ENCODE results near the gene SERPINA3. TPM values are rescaled to one million over a fixed set of nuclear protein-coding genes. Genes with fewer than 3 reads are reported as not detected.

SERPINA3 gene
- total and polyA plus RNA-seq, 2 of the 8 experiments (the other 6 are each of a cell fraction or from before 2014, with no cell fraction given) = not detected

DNA sequence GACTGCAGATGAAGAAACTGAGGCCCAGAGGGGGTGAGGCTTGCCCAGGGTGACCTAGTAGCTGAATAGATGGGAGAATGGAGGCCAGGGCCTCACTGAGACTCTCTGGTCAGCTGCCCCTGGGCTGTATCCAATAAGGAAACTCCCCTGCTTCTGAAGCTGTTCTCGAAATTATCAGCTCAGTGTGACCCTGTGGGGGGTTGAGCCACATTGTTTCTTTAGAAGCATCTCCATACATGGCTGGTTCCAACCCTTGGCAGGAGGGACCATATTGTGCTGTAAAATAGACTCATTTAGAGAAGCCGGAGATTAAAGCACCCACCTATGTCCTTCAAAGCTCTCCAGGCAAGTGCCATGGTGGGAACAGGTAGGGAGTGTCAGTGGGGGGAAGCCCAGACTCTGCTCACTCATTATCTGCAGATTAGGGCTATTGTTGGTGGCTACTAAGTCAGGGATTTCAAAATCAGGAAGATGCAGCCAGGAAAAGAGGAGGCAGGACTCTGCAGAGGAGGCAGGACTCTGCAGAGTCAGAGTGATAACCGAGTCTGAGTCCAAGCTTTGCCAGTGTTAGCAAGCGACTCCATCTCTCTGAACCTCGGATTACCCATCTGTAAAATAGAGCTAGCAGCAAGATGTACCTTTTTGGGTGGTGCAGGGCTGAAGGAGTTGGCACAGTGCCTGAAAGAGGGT is 27.5 kb upstream of the SERPINA3 start:
- no peaks in the 10 kb centered on the region for H3K36me3 ChIP-seq (ENCODE audit: control insufficient read depth in 2 of 4, insufficient read depth in 4 of 4, low read length in 3 of 4)
- no peak overlapping the region for H3K9ac ChIP-seq (replicated peaks in 1 of 4; ENCODE audit: extremely low read depth in 1 of 4, low read depth in 3 of 4, low read length in 3 of 4)
- FAIRE-seq (no peak), DNase-seq (ENCODE audit: low read depth in 1 of 2, low spot score in 2 of 2) (no peak)
- no peaks in the 10 kb centered on the region for H3K79me2 ChIP-seq (ENCODE audit: control insufficient read depth in 1 of 2, insufficient read depth in 2 of 2, low read length in 2 of 2)
- no peak overlapping the region for H2BK120ac ChIP-seq (replicated peaks; ENCODE audit: low read depth, low read length)
- no peak overlapping the region for H3K14ac ChIP-seq (ENCODE audit: insufficient read length)
- POLR2A ChIA-PET (ENCODE audit: partially characterized antibody) = no interaction called here
- no peak overlapping the region for H3K18ac ChIP-seq (ENCODE audit: extremely low read depth, low read length)
- no peak overlapping the region for H3K4me3 ChIP-seq (ENCODE audit: extremely low read depth in 1 of 4, insufficient read depth in 2 of 4, low read depth in 3 of 4, low read length in 4 of 4)
- no peak overlapping the region for H3K27ac ChIP-seq (ENCODE audit: low read depth, low read length)
- no peaks in the 10 kb centered on the region for H3K79me1 ChIP-seq (ENCODE audit: low read depth, low read length)
- CTCF ChIA-PET (ENCODE audit: partially characterized antibody) = interaction anchor here (0.5 to 2.4 kb wide), 9 partner anchors 9 to 152 kb away, joined by 3 to 13 read pairs (median 3); partner anchors contain the start of gene SERPINA4
- no peaks in the 10 kb centered on the region; a peak in 1 of 7 replicates for H3K27me3 ChIP-seq (replicated peaks in 1 of 4; ENCODE audit: control insufficient read depth in 3 of 4, extremely low read depth in 1 of 4, insufficient read depth in 3 of 4, low read length in 3 of 4)
- no peak overlapping the region for H2BK5ac ChIP-seq (ENCODE audit: low read depth, low read length)
- no peaks in the 10 kb centered on the region for H4K20me1 ChIP-seq (replicated peaks in 1 of 2; ENCODE audit: control insufficient read depth in 1 of 2, insufficient read depth in 2 of 2, low read length in 2 of 2)
- H2BK20ac ChIP-seq (ENCODE audit: low read length) = no peak overlapping the region
- no peak overlapping the region for H2BK12ac ChIP-seq (ENCODE audit: low read depth, low read length)
- H4K91ac ChIP-seq (replicated peaks; ENCODE audit: insufficient read length, low read length) = no peak overlapping the region
- no peak overlapping the region for H4K8ac ChIP-seq (ENCODE audit: extremely low read depth, insufficient read depth, low read length)
- H3K4ac ChIP-seq (replicated peaks; ENCODE audit: insufficient read length, low read depth, low read length) = no peak overlapping the region
- H2AFZ ChIP-seq (ENCODE audit: low read length) = no peak overlapping the region
- H4K5ac ChIP-seq (ENCODE audit: insufficient read length, low read depth, low read length) = no peak overlapping the region
- H3K4me1 ChIP-seq (replicated peaks in 1 of 4; ENCODE audit: control insufficient read depth in 3 of 4, insufficient read depth in 4 of 4, low read length in 3 of 4) = peaks cover 0 to 4% (median 1%) of the 10 kb centered on the region in 4 experiments; a peak in 1 of 7 replicates
- no peaks in the 10 kb centered on the region for H3K23me2 ChIP-seq (ENCODE audit: low read depth, low read length)
- H3K9me3 ChIP-seq (ENCODE audit: insufficient read depth in 2 of 2, low read depth in 1 of 2, low read length in 1 of 2) = peaks cover 4 to 7% of the 10 kb centered on the region in 2 experiments; a peak in 2 of 4 replicates
- H2AK5ac ChIP-seq (ENCODE audit: low read depth, low read length) = no peak overlapping the region
- WGBS, 2 experiments (ENCODE audit: extremely low coverage in 1 of 2, insufficient coverage in 1 of 2, insufficient read length in 1 of 2, insufficient replicate concordance in 2 of 2, low coverage in 1 of 2, low lambda C conversion rate in 2 of 2, missing lambda C conversion rate in 1 of 2) = 90% methylated on average over 5 of the region's 5 CpGs; no CpG with 5 or more reads in 1 of the 2 experiments
- no peak overlapping the region for H3K23ac ChIP-seq (ENCODE audit: insufficient read length)
- no peak overlapping the region for H2BK15ac ChIP-seq (ENCODE audit: low read length)
- no peak overlapping the region for H3K56ac ChIP-seq (replicated peaks; ENCODE audit: insufficient read length, low read depth, low read length)
- no peak overlapping the region for H3K4me2 ChIP-seq (ENCODE audit: insufficient read depth in 1 of 2, low read depth in 2 of 2, low read length in 2 of 2)
- no peak for TF ChIP-seq TBP (IDR thresholded peaks at IDR 0.05; ENCODE audit: low read depth, low read length)
- no peak for TF ChIP-seq JUN (IDR thresholded peaks at IDR 0.05; ENCODE audit: low read depth, low read length)
- TF ChIP-seq EZH2 (IDR thresholded peaks at IDR 0.05; ENCODE audit: low read depth, low read length, severe bottlenecking) = no peak
- TF ChIP-seq, protein P1, sequence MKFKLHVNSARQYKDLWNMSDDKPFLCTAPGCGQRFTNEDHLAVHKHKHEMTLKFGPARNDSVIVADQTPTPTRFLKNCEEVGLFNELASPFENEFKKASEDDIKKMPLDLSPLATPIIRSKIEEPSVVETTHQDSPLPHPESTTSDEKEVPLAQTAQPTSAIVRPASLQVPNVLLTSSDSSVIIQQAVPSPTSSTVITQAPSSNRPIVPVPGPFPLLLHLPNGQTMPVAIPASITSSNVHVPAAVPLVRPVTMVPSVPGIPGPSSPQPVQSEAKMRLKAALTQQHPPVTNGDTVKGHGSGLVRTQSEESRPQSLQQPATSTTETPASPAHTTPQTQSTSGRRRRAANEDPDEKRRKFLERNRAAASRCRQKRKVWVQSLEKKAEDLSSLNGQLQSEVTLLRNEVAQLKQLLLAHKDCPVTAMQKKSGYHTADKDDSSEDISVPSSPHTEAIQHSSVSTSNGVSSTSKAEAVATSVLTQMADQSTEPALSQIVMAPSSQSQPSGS (IDR thresholded peaks at IDR 0.05; ENCODE audit: low read length) = no peak
- no peak for TF ChIP-seq TCF12 (IDR thresholded peaks at IDR 0.05; ENCODE audit: low read depth, low read length)
- no peak for TF ChIP-seq SRF (IDR thresholded peaks at IDR 0.05; ENCODE audit: low read depth, low read length)
- TF ChIP-seq FOSL1 (IDR thresholded peaks at IDR 0.05; ENCODE audit: insufficient read depth, low read depth, low read length) = no peak
- no peak for TF ChIP-seq POU5F1 (IDR thresholded peaks at IDR 0.05; ENCODE audit: low read depth, low read length)
- no peak for TF ChIP-seq HDAC2 (IDR thresholded peaks at IDR 0.05; ENCODE audit: borderline replicate concordance in 1 of 2, low read depth in 2 of 2, low read length in 2 of 2)
- no peak for TF ChIP-seq JUND (IDR thresholded peaks at IDR 0.05; ENCODE audit: low read length)
- no peak for TF ChIP-seq RFX5 (IDR thresholded peaks at IDR 0.05; ENCODE audit: borderline replicate concordance, low read depth, low read length)
- no peak for TF ChIP-seq SP4 (IDR thresholded peaks at IDR 0.05; ENCODE audit: low read length)
